Heart left ventricle (tissue), 13 donors: ENCODE measurements around the gene MORC2.

ENCODE experiments used
- POLR2A ChIP-seq, 2 donors: fragments of 450-650 bp; IDR thresholded peaks; one replicate each; pipeline ENCODE4 v1.6.1; 2017; ENCODE audit warnings: antibody characterized with exemption in 2 of 2, mild to moderate bottlenecking in 2 of 2, moderate library complexity in 2 of 2
- TF ChIP-seq, protein P1 (sequence below), 12 donors: fragments of 200-600 bp; sonication (generic) in 4 of 12; IDR thresholded peaks; one replicate each; pipeline versions ENCODE4 v1.5.0 to v1.8.0; 2018 to 2022; ENCODE audit warnings: antibody characterized with exemption in 12 of 12, mild to moderate bottlenecking in 5 of 12
- donor health status: ischemic (EF 13 %, LVEDD 7.1; RV severe dilation, severe dysfunction).
- donor health status: DM: no; HTN: yes; CAD: no.
- donor health status: DM: no; HTN: no; CAD: no.
- donor health status: ischemic (EF 25% LVEDD 6.9; RV normal size, moderate dysfunction).
- donor health status: ischemic (EF 25% LVEDD 5.7; RV mildly dilated, moderate dysfunction).
- donor health status: ischemic (EF 35%, LVEDD 5.7; RV mildly dilated, moderate dysfunction).
- donor health status: nonischemic (EF 11% LVEDD 7.7; RV severe dilation, severe dysfunction).
- donor health status: DM: yes; HTN: yes; CAD: no.
- donor health status: PGD.
- donor health status: ischemic (EF 29% LVEDD 5.4; RV normal size, mild dysfunction).
- donor health status: nonischemic (EF 23%, LVEDD 6.1; RV moderate dilation, normal function).

DNA sequence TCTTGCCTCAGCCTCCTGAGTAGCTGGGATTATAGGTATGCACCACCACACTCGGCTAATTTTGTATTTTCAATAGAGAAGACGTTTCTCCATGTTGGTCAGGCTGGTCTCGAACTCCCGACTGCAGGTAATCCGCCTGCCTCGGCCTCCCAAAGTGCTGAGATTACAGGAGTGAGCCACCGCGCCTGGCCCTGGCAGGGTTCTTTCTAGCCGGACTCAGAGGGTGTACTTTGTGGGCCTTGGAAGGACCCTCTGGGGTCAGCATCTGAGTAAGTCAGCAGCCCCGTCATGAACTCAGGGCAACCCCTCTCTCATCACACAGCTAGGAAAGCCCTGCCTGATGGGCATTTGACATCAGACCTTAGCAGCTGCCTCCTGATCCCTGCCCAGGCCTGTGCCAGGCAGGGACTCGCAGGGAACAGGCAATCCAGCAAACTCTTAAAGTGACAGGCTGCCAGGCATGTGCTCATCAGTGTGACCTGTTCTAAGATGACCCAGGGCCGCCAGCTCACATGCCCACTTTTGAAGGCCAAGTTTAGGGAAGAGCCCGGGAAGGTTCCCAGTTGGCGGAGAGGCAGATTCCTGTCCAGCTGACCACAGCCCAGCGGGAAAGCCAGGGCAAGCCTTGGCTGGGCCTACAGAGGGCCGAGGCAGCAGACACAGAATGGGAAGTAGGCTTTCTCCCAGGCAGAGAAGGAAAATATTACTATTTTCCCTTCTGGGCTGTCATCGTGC lies 92.9 kb downstream of the MORC2 start:
- TF ChIP-seq, protein P1, sequence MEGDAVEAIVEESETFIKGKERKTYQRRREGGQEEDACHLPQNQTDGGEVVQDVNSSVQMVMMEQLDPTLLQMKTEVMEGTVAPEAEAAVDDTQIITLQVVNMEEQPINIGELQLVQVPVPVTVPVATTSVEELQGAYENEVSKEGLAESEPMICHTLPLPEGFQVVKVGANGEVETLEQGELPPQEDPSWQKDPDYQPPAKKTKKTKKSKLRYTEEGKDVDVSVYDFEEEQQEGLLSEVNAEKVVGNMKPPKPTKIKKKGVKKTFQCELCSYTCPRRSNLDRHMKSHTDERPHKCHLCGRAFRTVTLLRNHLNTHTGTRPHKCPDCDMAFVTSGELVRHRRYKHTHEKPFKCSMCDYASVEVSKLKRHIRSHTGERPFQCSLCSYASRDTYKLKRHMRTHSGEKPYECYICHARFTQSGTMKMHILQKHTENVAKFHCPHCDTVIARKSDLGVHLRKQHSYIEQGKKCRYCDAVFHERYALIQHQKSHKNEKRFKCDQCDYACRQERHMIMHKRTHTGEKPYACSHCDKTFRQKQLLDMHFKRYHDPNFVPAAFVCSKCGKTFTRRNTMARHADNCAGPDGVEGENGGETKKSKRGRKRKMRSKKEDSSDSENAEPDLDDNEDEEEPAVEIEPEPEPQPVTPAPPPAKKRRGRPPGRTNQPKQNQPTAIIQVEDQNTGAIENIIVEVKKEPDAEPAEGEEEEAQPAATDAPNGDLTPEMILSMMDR (IDR thresholded peaks at IDR 0.05): no peak
- no peak for TF ChIP-seq POLR2A (IDR thresholded peaks at IDR 0.05)
